HUES64 (cell line): ENCODE results near the gene RHPN2.
"Not testable (repeated sequence)": the region's sequence is repeated elsewhere in the genome, so short reads cannot be mapped to it uniquely, and the experiment has no call there.

Experiments used
- H3K27ac ChIP-seq: 2 replicates; pipeline ENCODE4 v1.7.0; 2013; ENCODE audit warnings: low read depth, low read length, inconsistent platforms
- H3K27me3 ChIP-seq: 2 replicates; pipeline ENCODE4 v1.6.1; 2013; ENCODE audit warnings: mild to moderate bottlenecking, low read length; ENCODE audit not compliant: insufficient read depth
- H3K36me3 ChIP-seq: 2 replicates; pipeline ENCODE4 v1.6.1; 2013; ENCODE audit warnings: mild to moderate bottlenecking, low read length; ENCODE audit not compliant: insufficient read depth
- H3K4me1 ChIP-seq: 2 replicates; pipeline ENCODE4 v1.6.1; 2013; ENCODE audit warnings: mild to moderate bottlenecking, low read length, moderate library complexity; ENCODE audit not compliant: insufficient read depth
- H3K4me3 ChIP-seq: 2 replicates; pipeline ENCODE4 v1.5.1; 2013; ENCODE audit warnings: mild to moderate bottlenecking, low read length, moderate library complexity
- H3K9ac ChIP-seq: 2 replicates; pipeline ENCODE4 v1.6.1; 2013; ENCODE audit warnings: mild to moderate bottlenecking, low read depth, low read length
- H3K9me3 ChIP-seq: 2 replicates; pipeline ENCODE4 v1.6.1; 2013; ENCODE audit warnings: low read depth, low read length; ENCODE audit not compliant: insufficient read depth
- WGBS: fragments of 150-250, 120-280 bp; methylation state at CpG from one replicate; pipeline ENCODE4 v1.1.7; 2013; ENCODE audit warnings: missing lambda C conversion rate; 5-methylcytosine and 5-hydroxymethylcytosine counted together

The RHPN2 gene

GRCh38 chr19:33040994-33041827 is 23.5 kb downstream of the RHPN2 start:
- Histone ChIP-seq H3K9ac (no peak overlapping the region), H3K4me3 (no peak overlapping the region), H3K27ac (peak overlapping the region; percentile 66; the same call in 1 of the 2 replicates), H3K9me3 (0 out of 2 replicates have a peak, but pooled peaks cover 1% of the 10 kb centered on the region), H3K36me3 (peaks cover 9% of the 10 kb centered on the region), H3K27me3 (no peaks in the 10 kb centered on the region), H3K4me1 (peaks cover 9% of the 10 kb centered on the region; the same call in 1 of the 2 replicates)
- 72% methylated on average over 9 of the region's 9 CpGs for WGBS

DNA sequence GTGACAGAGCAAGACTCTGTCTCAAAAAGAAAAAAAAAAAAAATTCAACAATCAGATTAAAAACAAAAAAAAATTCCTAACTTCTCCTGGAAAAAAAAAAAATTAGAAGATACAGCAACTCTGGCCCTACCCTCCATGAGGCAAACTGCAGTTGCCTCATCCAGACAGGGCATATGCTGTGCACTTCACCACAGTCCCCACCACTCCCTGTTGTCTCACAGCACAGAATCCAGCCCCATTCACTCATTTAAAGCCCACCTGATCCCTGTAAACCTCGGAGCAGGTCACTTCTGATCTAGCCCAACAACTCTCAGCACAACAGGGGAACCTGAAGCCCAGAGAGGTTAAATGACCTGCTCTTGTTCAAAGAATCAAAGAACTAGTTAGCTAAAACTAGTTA is 24.9 kb downstream of the RHPN2 start:
- 97% methylated on average over 1 of the region's 1 CpG for WGBS
- Histone ChIP-seq H3K9ac (no peak overlapping the region), H3K9me3 (0 out of 2 replicates have a peak, but pooled peaks cover 3% of the 10 kb centered on the region), H3K4me1 (peaks cover 9% of the 10 kb centered on the region; the same call in 1 of the 2 replicates), H3K27me3 (no peaks in the 10 kb centered on the region), H3K4me3 (no peak overlapping the region), H3K36me3 (peaks cover 15% of the 10 kb centered on the region), H3K27ac (no peak overlapping the region)

GRCh38 chr19:33039108-33039599 is 25.5 kb downstream of the RHPN2 start:
- 0 out of 2 replicates have a peak, but pooled peaks cover 3% of the 10 kb centered on the region for H3K9me3 ChIP-seq
- peaks cover 9% of the 10 kb centered on the region; the same call in 1 of the 2 replicates for H3K4me1 ChIP-seq
- H3K27ac ChIP-seq: no peak overlapping the region
- H3K4me3 ChIP-seq: no peak overlapping the region
- peaks cover 15% of the 10 kb centered on the region for H3K36me3 ChIP-seq
- no peak overlapping the region for H3K9ac ChIP-seq
- 87% methylated on average over 10 of the region's 10 CpGs for WGBS
- no peaks in the 10 kb centered on the region for H3K27me3 ChIP-seq

- not testable (repeated sequence) for H3K36me3 ChIP-seq, H3K27ac ChIP-seq, H3K9ac ChIP-seq, H3K9me3 ChIP-seq, H3K4me3 ChIP-seq, H3K27me3 ChIP-seq
- 95% methylated on average over 18 of the region's 18 CpGs for WGBS
- H3K4me1 ChIP-seq: peaks cover 17% of the 10 kb centered on the region; the same call in 1 of the 2 replicates
Measured at GRCh38 chr19:33037168-33038025, 27.3 kb downstream of the RHPN2 start.

- H3K27ac ChIP-seq, H3K9ac ChIP-seq, H3K27me3 ChIP-seq, H3K36me3 ChIP-seq, H3K4me3 ChIP-seq, H3K9me3 ChIP-seq: not testable (repeated sequence)
- 95% methylated on average over 44 of the region's 45 CpGs for WGBS
- H3K4me1 ChIP-seq: peaks cover 15% of the 10 kb centered on the region; the same call in 1 of the 2 replicates
Measured at GRCh38 chr19:33036370-33037167, 28.1 kb downstream of the RHPN2 start.

DNA sequence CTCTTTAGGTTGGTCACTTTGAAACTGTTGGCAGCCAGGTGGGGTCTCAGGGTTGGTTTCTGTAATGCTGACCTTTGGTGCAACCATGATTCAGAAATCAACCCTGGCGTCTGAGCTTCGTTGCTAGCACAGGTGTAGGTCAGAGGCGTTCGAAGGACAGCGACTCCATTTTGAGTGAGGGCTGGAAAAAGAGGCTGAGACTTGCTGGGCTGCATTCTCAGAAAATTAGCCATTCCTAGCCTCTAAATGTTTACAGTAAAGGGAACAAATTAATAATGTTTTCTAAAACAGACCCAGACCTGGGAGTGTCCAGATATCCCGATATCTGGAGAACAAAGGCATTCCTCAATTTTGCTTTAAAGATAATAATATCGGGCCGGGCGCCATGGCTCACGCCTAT is 29.2 kb downstream of the RHPN2 start:
- peaks cover 8% of the 10 kb centered on the region; the same call in 1 of the 2 replicates for H3K36me3 ChIP-seq
- H3K9ac ChIP-seq: no peak overlapping the region
- peaks cover 8% of the 10 kb centered on the region for H3K9me3 ChIP-seq
- WGBS: 93% methylated on average over 10 of the region's 10 CpGs
- H3K27me3 ChIP-seq: no peaks in the 10 kb centered on the region
- no peak overlapping the region for H3K4me3 ChIP-seq
- no peak overlapping the region for H3K27ac ChIP-seq
- 0 out of 2 replicates have a peak, but pooled peaks cover 8% of the 10 kb centered on the region for H3K4me1 ChIP-seq

- WGBS: 35% methylated on average over 8 of the region's 8 CpGs
- Histone ChIP-seq H3K27ac (peak overlapping the region; percentile 94), H3K36me3 (peaks cover 13% of the 10 kb centered on the region), H3K9me3 (peaks cover 18% of the 10 kb centered on the region), H3K9ac (no peak overlapping the region), H3K4me1 (0 out of 2 replicates have a peak, but pooled peaks cover 8% of the 10 kb centered on the region), H3K27me3 (no peaks in the 10 kb centered on the region), H3K4me3 (no peak overlapping the region; the same call in 1 of the 2 replicates)
Measured at GRCh38 chr19:33032218-33032781, 32.4 kb downstream of the RHPN2 start.

GRCh38 chr19:33029746-33030303 is 34.9 kb downstream of the RHPN2 start:
- no peak overlapping the region for H3K27ac ChIP-seq
- H3K4me1 ChIP-seq: 0 out of 2 replicates have a peak, but pooled peaks cover 8% of the 10 kb centered on the region
- H3K9me3 ChIP-seq: peaks cover 15% of the 10 kb centered on the region
- 97% methylated on average over 9 of the region's 9 CpGs for WGBS
- H3K4me3 ChIP-seq: no peak overlapping the region
- H3K9ac ChIP-seq: no peak overlapping the region
- no peaks in the 10 kb centered on the region for H3K27me3 ChIP-seq
- H3K36me3 ChIP-seq: peaks cover 10% of the 10 kb centered on the region

DNA sequence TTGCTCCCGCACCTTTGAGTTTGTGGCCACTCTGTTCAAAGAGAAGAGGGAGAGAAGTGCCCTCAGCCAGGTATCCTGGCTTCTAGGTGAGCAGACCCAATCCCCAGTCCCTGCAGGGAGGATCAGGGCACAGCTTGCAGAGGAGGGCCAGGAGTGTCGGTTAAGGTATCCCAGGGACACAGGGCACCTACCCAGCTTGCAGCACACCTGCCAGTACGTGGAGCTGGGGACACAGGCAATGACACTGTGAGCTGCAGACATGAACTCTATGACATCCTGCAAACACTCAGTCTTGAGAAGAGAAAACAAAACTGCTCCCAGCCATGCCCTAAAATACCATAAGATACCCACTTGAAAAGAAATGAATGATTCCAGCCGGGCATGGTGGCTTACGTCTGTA is 38.1 kb downstream of the RHPN2 start:
- not testable (repeated sequence) for H3K9ac ChIP-seq, H3K4me3 ChIP-seq, H3K27ac ChIP-seq, H3K4me1 ChIP-seq, H3K27me3 ChIP-seq
- WGBS: 94% methylated on average over 5 of the region's 5 CpGs
- Histone ChIP-seq H3K9me3 (peaks cover 15% of the 10 kb centered on the region), H3K36me3 (peaks cover 13% of the 10 kb centered on the region)
